ENCODE measurements around the gene MMAB. TPM values are rescaled to one million over a fixed set of nuclear protein-coding genes. Genes with fewer than 3 reads are reported as not detected.

MMAB gene
- total RNA-seq, 1 donor from 2014 or later = 59.0 TPM

- H3K4me1 Mint-ChIP-seq (ENCODE audit: low read depth) = peaks cover 4% of the 10 kb centered on the region
- peaks cover 2% of the 10 kb centered on the region for H3K27me3 Mint-ChIP-seq (ENCODE audit: low read depth)
- H3K4me3 Mint-ChIP-seq (ENCODE audit: low read depth) = no peak overlapping the region
These were observed 23.6 kb downstream of the MMAB start for GRCh38 chr12:109549613-109550270.

GRCh38 chr12:109548258-109548657 lies 25.0 kb downstream of the MMAB start:
- no peak overlapping the region for H3K27ac Mint-ChIP-seq
- intact Hi-C loops (cut with micrococcal nuclease) = no loop called here
- H3K4me3 Mint-ChIP-seq (ENCODE audit: low read depth) = no peak overlapping the region
- H3K9me3 Mint-ChIP-seq = no peaks in the 10 kb centered on the region
- DNase-seq (ENCODE audit: low spot score) = no peak
- H3K27me3 Mint-ChIP-seq (ENCODE audit: low read depth) = peaks cover 2% of the 10 kb centered on the region
- H3K4me1 Mint-ChIP-seq (ENCODE audit: low read depth) = peaks cover 4% of the 10 kb centered on the region
- no peaks in the 10 kb centered on the region for H3K36me3 Mint-ChIP-seq (ENCODE audit: low read depth)

More at GRCh38 chr12:109549613-109550270, 23.6 kb downstream of the MMAB start:
- H3K36me3 Mint-ChIP-seq (ENCODE audit: low read depth) = no peaks in the 10 kb centered on the region
- no peak overlapping the region for H3K27ac Mint-ChIP-seq
- H3K9me3 Mint-ChIP-seq = no peaks in the 10 kb centered on the region
- intact Hi-C loops (cut with micrococcal nuclease) = no loop called here
- DNase-seq (ENCODE audit: low spot score) = no peak

GRCh38 chr12:109547286-109547685 lies 26.0 kb downstream of the MMAB start:
- no peak overlapping the region for H3K4me3 Mint-ChIP-seq (ENCODE audit: low read depth)

GRCh38 chr12:109545826-109546225 lies 27.5 kb downstream of the MMAB start:
- intact Hi-C loops (cut with micrococcal nuclease) = no loop called here
- Mint-ChIP-seq H3K36me3 (ENCODE audit: low read depth) (no peaks in the 10 kb centered on the region), H3K27ac (no peak overlapping the region), H3K4me1 (ENCODE audit: low read depth) (peaks cover 4% of the 10 kb centered on the region), H3K4me3 (ENCODE audit: low read depth) (no peak overlapping the region), H3K27me3 (ENCODE audit: low read depth) (peaks cover 2% of the 10 kb centered on the region), H3K9me3 (no peaks in the 10 kb centered on the region)
- no peak for DNase-seq (ENCODE audit: low spot score)

More at GRCh38 chr12:109547286-109547685, 26.0 kb downstream of the MMAB start:
- Mint-ChIP-seq H3K27me3 (ENCODE audit: low read depth) (peaks cover 2% of the 10 kb centered on the region), H3K9me3 (no peaks in the 10 kb centered on the region), H3K4me1 (ENCODE audit: low read depth) (peaks cover 4% of the 10 kb centered on the region), H3K27ac (no peak overlapping the region), H3K36me3 (ENCODE audit: low read depth) (no peaks in the 10 kb centered on the region)
- no peak for DNase-seq (ENCODE audit: low spot score)
- intact Hi-C loops (cut with micrococcal nuclease) = no loop called here

GRCh38 chr12:109544955-109545531 lies 28.3 kb downstream of the MMAB start:
- Mint-ChIP-seq H3K9me3 (no peaks in the 10 kb centered on the region), H3K36me3 (ENCODE audit: low read depth) (no peaks in the 10 kb centered on the region), H3K4me3 (ENCODE audit: low read depth) (no peak overlapping the region), H3K27me3 (ENCODE audit: low read depth) (peaks cover 2% of the 10 kb centered on the region), H3K4me1 (ENCODE audit: low read depth) (peaks cover 4% of the 10 kb centered on the region), H3K27ac (no peak overlapping the region)
- intact Hi-C loops (cut with micrococcal nuclease) = no loop called here
- DNase-seq (ENCODE audit: low spot score) = no peak

- Mint-ChIP-seq H3K27ac (no peak overlapping the region), H3K36me3 (ENCODE audit: low read depth) (no peaks in the 10 kb centered on the region), H3K27me3 (ENCODE audit: low read depth) (no peaks in the 10 kb centered on the region), H3K9me3 (no peaks in the 10 kb centered on the region), H3K4me1 (ENCODE audit: low read depth) (peaks cover 4% of the 10 kb centered on the region), H3K4me3 (ENCODE audit: low read depth) (no peak overlapping the region)
- no peak for DNase-seq (ENCODE audit: low spot score)
- intact Hi-C loops (cut with micrococcal nuclease) = no loop called here
These were observed 30.4 kb downstream of the MMAB start for GRCh38 chr12:109542876-109543275.

DNA sequence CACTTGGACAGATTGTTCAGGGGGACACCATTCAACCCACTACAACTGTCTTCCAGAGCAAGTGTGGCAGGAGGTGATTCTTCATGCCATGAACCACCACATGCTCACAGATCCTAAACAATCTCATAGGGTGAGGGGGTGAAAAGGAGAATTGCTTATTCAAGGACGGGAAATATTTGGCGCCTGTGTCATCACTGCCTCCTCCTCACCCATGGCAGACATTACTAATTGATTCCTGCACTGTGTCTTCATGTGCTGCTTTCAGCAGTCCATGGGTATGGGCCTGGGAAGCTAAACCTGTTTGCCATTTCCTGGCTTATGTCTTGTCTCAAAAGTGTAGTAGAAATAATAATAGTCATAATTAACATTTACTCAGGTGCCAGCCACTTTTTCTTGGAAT lies 31.3 kb downstream of the MMAB start:
- intact Hi-C loops (cut with micrococcal nuclease) = no loop called here
- no peaks in the 10 kb centered on the region for H3K27me3 Mint-ChIP-seq (ENCODE audit: low read depth)
- H3K9me3 Mint-ChIP-seq = no peaks in the 10 kb centered on the region
- H3K4me3 Mint-ChIP-seq (ENCODE audit: low read depth) = no peak overlapping the region
- no peak for DNase-seq (ENCODE audit: low spot score)
- peaks cover 4% of the 10 kb centered on the region for H3K4me1 Mint-ChIP-seq (ENCODE audit: low read depth)
- H3K27ac Mint-ChIP-seq = no peak overlapping the region
- no peaks in the 10 kb centered on the region for H3K36me3 Mint-ChIP-seq (ENCODE audit: low read depth)

DNA sequence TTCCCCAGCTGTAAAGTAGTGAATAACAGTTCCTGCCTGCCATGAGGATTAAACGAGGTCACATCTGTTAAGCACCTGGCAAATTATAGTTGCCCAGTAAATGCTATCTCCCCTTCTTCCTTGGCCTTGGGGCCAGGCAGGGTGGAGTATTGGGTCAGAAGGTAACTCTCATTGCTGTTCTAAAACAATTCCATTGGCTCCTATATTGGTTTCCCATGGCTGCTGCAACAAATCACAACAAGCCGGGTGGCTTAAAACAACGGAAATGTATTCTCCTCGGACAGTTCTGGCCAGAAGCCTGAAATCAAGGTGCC lies 31.9 kb downstream of the MMAB start:
- H3K27ac Mint-ChIP-seq = no peak overlapping the region
- H3K36me3 Mint-ChIP-seq (ENCODE audit: low read depth) = no peaks in the 10 kb centered on the region
- H3K27me3 Mint-ChIP-seq (ENCODE audit: low read depth) = no peaks in the 10 kb centered on the region
- H3K9me3 Mint-ChIP-seq = no peaks in the 10 kb centered on the region
- peaks cover 4% of the 10 kb centered on the region for H3K4me1 Mint-ChIP-seq (ENCODE audit: low read depth)
- no peak for DNase-seq (ENCODE audit: low spot score)
- intact Hi-C loops (cut with micrococcal nuclease) = no loop called here
- H3K4me3 Mint-ChIP-seq (ENCODE audit: low read depth) = no peak overlapping the region

DNA sequence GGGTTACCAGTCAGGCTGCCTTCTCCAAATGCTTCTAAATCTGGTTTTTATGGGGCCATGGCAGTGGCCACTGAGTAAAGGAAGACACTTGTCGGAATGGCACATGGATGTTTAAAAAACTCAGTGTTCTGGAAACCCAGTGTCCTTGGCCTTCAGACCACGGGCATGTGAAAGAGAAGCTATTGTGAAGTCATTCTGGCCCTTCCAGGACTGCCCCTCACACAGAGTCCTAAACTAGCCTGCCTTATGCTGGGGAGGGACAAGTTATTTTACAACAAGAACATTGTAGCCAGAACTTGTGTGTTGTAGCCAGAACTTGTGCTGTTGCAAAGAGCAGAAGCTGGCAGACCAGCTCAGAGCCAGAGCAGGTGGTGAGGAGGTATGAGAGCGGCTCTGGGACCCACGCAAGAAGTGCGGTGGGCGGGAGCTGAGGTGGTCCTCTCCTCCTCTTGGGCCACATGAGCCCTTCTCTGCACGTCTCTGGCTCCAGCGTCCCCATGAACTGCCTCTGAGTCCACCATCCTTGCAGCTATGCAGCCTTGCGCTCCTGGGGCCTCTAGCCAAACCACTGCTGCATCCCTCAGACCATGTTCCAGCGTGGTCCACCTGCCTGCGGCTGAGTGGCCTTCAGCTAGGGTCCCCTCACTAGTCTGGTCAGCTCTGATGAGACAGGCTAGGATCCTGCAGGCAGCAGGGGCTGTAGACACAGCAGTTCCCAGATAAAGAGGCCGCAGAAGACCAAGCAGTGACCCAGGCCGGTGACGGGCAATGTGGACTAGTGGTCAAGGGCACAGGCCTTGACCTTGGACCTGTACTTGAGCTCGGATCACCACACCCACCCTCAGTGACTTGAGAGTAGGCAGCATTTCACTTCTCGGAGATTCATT lies 32.5 kb downstream of the MMAB start:
- intact Hi-C loops (cut with micrococcal nuclease) = no loop called here
- Mint-ChIP-seq H3K4me3 (ENCODE audit: low read depth) (no peak overlapping the region), H3K36me3 (ENCODE audit: low read depth) (no peaks in the 10 kb centered on the region), H3K9me3 (no peaks in the 10 kb centered on the region), H3K27me3 (ENCODE audit: low read depth) (no peaks in the 10 kb centered on the region), H3K27ac (no peak overlapping the region), H3K4me1 (ENCODE audit: low read depth) (peaks cover 4% of the 10 kb centered on the region)
- no peak for DNase-seq (ENCODE audit: low spot score)

DNA sequence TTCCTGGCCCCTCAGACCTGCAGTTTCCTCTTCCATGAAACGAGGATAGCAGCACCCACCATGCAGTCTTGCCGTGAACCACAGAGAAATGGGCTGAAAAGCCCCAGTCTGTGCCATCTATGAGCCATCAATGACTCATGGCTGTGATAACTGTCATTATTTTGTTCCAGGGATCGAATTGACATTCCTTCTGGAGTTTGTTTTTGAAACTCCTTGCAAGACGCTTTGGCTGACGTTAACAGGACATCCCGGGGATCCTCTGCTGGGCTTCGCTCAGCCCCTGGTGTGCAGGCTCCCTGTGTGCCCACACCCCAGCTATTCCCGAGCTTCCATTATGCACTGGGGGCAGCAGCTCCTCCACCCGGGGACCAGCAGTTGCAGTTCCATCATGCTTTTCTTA lies 33.8 kb downstream of the MMAB start:
- Mint-ChIP-seq H3K27me3 (ENCODE audit: low read depth) (no peaks in the 10 kb centered on the region), H3K36me3 (ENCODE audit: low read depth) (no peaks in the 10 kb centered on the region), H3K4me1 (ENCODE audit: low read depth) (no peaks in the 10 kb centered on the region), H3K27ac (no peak overlapping the region), H3K4me3 (ENCODE audit: low read depth) (no peak overlapping the region), H3K9me3 (no peaks in the 10 kb centered on the region)
- intact Hi-C loops (cut with micrococcal nuclease) = no loop called here
- DNase-seq (ENCODE audit: low spot score) = no peak

GRCh38 chr12:109538191-109538863 lies 35.0 kb downstream of the MMAB start:
- no peaks in the 10 kb centered on the region for H3K9me3 Mint-ChIP-seq
- H3K36me3 Mint-ChIP-seq (ENCODE audit: low read depth) = no peaks in the 10 kb centered on the region
- intact Hi-C loops (cut with micrococcal nuclease) = no loop called here
- H3K4me3 Mint-ChIP-seq (ENCODE audit: low read depth) = no peak overlapping the region
- DNase-seq (ENCODE audit: low spot score) = no peak
- no peaks in the 10 kb centered on the region for H3K4me1 Mint-ChIP-seq (ENCODE audit: low read depth)
- H3K27me3 Mint-ChIP-seq (ENCODE audit: low read depth) = no peaks in the 10 kb centered on the region
- H3K27ac Mint-ChIP-seq = no peak overlapping the region

DNA sequence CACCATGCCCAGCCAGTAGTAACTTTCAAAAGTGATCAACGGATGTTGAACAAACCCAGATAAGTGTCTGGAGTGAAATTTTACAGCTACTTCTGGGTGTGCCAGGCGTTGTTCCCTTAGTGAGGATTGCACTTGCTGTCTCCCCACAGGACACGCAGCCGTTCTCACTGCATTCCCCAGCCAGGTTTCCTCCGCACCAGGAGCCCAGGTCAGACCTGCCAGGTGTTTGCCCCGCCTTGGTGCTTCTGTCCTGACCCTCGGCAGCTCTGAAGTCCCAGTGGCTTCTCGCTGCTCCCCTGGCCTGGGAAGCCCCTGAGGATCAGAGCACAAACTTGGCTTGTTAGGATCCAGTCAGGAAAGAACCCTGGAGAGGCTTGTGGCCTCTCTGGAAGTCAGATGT lies 36.2 kb downstream of the MMAB start:
- no peaks in the 10 kb centered on the region for H3K36me3 Mint-ChIP-seq (ENCODE audit: low read depth)
- no peaks in the 10 kb centered on the region for H3K27me3 Mint-ChIP-seq (ENCODE audit: low read depth)
- no peaks in the 10 kb centered on the region for H3K4me1 Mint-ChIP-seq (ENCODE audit: low read depth)
- intact Hi-C loops (cut with micrococcal nuclease) = no loop called here
- no peaks in the 10 kb centered on the region for H3K9me3 Mint-ChIP-seq
- no peak overlapping the region for H3K27ac Mint-ChIP-seq
- no peak overlapping the region for H3K4me3 Mint-ChIP-seq (ENCODE audit: low read depth)
- DNase-seq (ENCODE audit: low spot score) = no peak

GRCh38 chr12:109535863-109536250 lies 37.4 kb downstream of the MMAB start:
- Mint-ChIP-seq H3K4me3 (ENCODE audit: low read depth) (no peak overlapping the region), H3K9me3 (no peaks in the 10 kb centered on the region), H3K27ac (no peak overlapping the region), H3K4me1 (ENCODE audit: low read depth) (no peaks in the 10 kb centered on the region), H3K36me3 (ENCODE audit: low read depth) (peaks cover 2% of the 10 kb centered on the region), H3K27me3 (ENCODE audit: low read depth) (no peaks in the 10 kb centered on the region)
- intact Hi-C loops (cut with micrococcal nuclease) = no loop called here
- DNase-seq (ENCODE audit: low spot score) = no peak

Measured in activated T-helper 2 cell treated with anti-CD3 and anti-CD28 coated beads, Interferon-gamma antibody, Interleukin-2, Interleukin-4, amounts not matched to agents 10 μg/mL and 5 μg/mL and 100 μg/mL, durations not matched to agents 14 hours and 24 hours and 36 hours (primary cell).